ENCODE data around the gene RDH13.

Gene RDH13

DNA sequence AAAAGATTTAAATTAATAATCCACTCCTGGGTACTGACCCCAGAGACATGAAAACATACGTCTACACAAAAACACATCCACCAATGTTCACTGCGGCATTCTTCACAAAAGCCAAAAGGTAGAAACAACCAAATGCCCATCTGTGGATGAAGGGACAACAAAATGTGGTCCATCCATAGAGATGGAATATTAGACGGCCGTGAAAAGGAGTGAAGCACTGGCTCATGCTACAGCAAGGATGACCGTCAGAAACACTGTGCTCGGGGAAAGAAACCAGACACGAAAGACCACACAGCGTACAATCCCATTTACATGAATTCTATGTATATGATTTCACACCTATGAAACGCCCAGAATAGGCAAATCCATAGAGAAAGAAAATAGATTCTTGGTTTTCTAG, 6.1 kb downstream of the RDH13 start:
- ChIA-PET POLR2A (no interaction called here), CTCF (no interaction called here)
- TF ChIP-seq ZNF791 (tag by site-specific recombination; IDR thresholded peaks at IDR 0.05): no peak
- TF ChIP-seq ZNF146 (tag by site-specific recombination; IDR thresholded peaks at IDR 0.05): peak; percentile 96
- TF ChIP-seq ZNF449 (tag by site-specific recombination; IDR thresholded peaks at IDR 0.05): no peak
- TF ChIP-seq ZNF214 (tag by site-specific recombination; IDR thresholded peaks at IDR 0.05; ENCODE audit: borderline replicate concordance): no peak
- H3K36me3 ChIP-seq (ENCODE audit: control insufficient read depth in 2 of 2, insufficient read depth in 1 of 2, low read length in 2 of 2): peaks cover 59 to 60% of the 10 kb centered on the region in 2 experiments
- H3K27ac ChIP-seq (ENCODE audit: extremely low read depth, low read depth, low read length): no peak overlapping the region
- H3K9me3 ChIP-seq (ENCODE audit: control insufficient read depth, insufficient read depth, low read depth, low read length): no peaks in the 10 kb centered on the region
- no peak overlapping the region for H3K4me3 ChIP-seq (ENCODE audit: low read depth, low read length)
- H3K4me1 ChIP-seq (ENCODE audit: control insufficient read depth, insufficient read depth, low read length): no peaks in the 10 kb centered on the region

DNA sequence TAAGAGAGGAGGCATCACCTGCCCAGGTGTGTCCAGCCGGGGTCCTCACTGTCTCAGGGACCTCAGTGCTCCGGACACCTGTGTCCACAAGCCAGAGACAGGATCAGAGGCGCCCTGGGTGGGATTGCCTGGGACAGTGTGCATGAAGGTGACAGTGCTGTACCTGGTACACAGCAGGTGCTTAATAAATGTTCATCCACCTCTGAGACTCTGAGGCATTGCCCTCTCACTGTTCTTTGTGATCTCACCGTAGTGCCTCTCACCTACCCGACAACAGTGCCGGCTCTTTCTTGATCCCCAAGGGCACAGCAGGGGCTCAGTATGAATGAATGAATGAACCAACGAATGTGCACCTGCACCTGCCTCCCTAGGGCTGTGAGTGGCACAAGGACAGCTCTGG, 9.2 kb downstream of the RDH13 start:
- ChIA-PET POLR2A (no interaction called here), CTCF (interaction anchor here (0.6 to 0.8 kb wide), 2 partner anchors 34 to 378 kb away, joined by 3 read pairs; no protein-coding TSS in a partner anchor)
- Histone ChIP-seq H3K36me3 (ENCODE audit: control insufficient read depth in 2 of 2, insufficient read depth in 1 of 2, low read length in 2 of 2) (peaks cover 59 to 71% of the 10 kb centered on the region in 2 experiments), H3K9me3 (ENCODE audit: control insufficient read depth, insufficient read depth, low read depth, low read length) (no peaks in the 10 kb centered on the region), H3K4me1 (ENCODE audit: control insufficient read depth, insufficient read depth, low read length) (no peaks in the 10 kb centered on the region), H3K4me3 (ENCODE audit: low read depth, low read length) (no peak overlapping the region), H3K27ac (ENCODE audit: extremely low read depth, low read depth, low read length) (no peak overlapping the region)
- TF ChIP-seq, protein P1, sequence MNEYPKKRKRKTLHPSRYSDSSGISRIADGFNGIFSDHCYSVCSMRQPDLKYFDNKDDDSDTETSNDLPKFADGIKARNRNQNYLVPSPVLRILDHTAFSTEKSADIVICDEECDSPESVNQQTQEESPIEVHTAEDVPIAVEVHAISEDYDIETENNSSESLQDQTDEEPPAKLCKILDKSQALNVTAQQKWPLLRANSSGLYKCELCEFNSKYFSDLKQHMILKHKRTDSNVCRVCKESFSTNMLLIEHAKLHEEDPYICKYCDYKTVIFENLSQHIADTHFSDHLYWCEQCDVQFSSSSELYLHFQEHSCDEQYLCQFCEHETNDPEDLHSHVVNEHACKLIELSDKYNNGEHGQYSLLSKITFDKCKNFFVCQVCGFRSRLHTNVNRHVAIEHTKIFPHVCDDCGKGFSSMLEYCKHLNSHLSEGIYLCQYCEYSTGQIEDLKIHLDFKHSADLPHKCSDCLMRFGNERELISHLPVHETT (tag by site-specific recombination; IDR thresholded peaks at IDR 0.05): no peak
- TF ChIP-seq, protein P2, sequence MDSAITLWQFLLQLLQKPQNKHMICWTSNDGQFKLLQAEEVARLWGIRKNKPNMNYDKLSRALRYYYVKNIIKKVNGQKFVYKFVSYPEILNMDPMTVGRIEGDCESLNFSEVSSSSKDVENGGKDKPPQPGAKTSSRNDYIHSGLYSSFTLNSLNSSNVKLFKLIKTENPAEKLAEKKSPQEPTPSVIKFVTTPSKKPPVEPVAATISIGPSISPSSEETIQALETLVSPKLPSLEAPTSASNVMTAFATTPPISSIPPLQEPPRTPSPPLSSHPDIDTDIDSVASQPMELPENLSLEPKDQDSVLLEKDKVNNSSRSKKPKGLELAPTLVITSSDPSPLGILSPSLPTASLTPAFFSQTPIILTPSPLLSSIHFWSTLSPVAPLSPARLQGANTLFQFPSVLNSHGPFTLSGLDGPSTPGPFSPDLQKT (IDR thresholded peaks at IDR 0.05; ENCODE audit: borderline replicate concordance, low read depth, low read length): no peak
- TF ChIP-seq ZNF501 (tag by site-specific recombination; IDR thresholded peaks at IDR 0.05) (no peak), IKZF3 (tag by site-specific recombination; IDR thresholded peaks at IDR 0.05) (no peak), ZNF555 (tag by site-specific recombination; conservative IDR thresholded peaks at IDR 0.05) (no peak), ZBTB7A (tag by site-specific recombination; IDR thresholded peaks at IDR 0.05; ENCODE audit: low read depth) (no peak), ZNF37A (tag by site-specific recombination; IDR thresholded peaks at IDR 0.05) (no peak), ZNF549 (tag by site-specific recombination; IDR thresholded peaks at IDR 0.05) (no peak), ZNF362 (tag by site-specific recombination; IDR thresholded peaks at IDR 0.05) (no peak), REPIN1 (tag by site-specific recombination; IDR thresholded peaks at IDR 0.05; ENCODE audit: low read depth) (no peak), ZNF837 (tag by site-specific recombination; IDR thresholded peaks at IDR 0.05) (no peak), KLF7 (tag by site-specific recombination; IDR thresholded peaks at IDR 0.05; ENCODE audit: borderline replicate concordance) (no peak), FEZF1 (tag by site-specific recombination; IDR thresholded peaks at IDR 0.05) (no peak), SETDB1 (IDR thresholded peaks at IDR 0.05; ENCODE audit: insufficient read length, low read length) (no peak), KLF10 (tag by site-specific recombination; IDR thresholded peaks at IDR 0.05) (no peak), ZNF148 (tag by site-specific recombination; IDR thresholded peaks at IDR 0.05; ENCODE audit: borderline replicate concordance) (no peak), HOXA7 (CRISPR knock-in tag; IDR thresholded peaks at IDR 0.05; ENCODE audit: borderline replicate concordance) (no peak)
- TF ChIP-seq, protein P3, sequence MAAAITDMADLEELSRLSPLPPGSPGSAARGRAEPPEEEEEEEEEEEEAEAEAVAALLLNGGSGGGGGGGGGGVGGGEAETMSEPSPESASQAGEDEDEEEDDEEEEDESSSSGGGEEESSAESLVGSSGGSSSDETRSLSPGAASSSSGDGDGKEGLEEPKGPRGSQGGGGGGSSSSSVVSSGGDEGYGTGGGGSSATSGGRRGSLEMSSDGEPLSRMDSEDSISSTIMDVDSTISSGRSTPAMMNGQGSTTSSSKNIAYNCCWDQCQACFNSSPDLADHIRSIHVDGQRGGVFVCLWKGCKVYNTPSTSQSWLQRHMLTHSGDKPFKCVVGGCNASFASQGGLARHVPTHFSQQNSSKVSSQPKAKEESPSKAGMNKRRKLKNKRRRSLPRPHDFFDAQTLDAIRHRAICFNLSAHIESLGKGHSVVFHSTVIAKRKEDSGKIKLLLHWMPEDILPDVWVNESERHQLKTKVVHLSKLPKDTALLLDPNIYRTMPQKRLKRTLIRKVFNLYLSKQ (tag by site-specific recombination; IDR thresholded peaks at IDR 0.05; ENCODE audit: borderline replicate concordance): no peak
- TF ChIP-seq, protein P4, sequence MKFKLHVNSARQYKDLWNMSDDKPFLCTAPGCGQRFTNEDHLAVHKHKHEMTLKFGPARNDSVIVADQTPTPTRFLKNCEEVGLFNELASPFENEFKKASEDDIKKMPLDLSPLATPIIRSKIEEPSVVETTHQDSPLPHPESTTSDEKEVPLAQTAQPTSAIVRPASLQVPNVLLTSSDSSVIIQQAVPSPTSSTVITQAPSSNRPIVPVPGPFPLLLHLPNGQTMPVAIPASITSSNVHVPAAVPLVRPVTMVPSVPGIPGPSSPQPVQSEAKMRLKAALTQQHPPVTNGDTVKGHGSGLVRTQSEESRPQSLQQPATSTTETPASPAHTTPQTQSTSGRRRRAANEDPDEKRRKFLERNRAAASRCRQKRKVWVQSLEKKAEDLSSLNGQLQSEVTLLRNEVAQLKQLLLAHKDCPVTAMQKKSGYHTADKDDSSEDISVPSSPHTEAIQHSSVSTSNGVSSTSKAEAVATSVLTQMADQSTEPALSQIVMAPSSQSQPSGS (tag by site-specific recombination; IDR thresholded peaks at IDR 0.05; ENCODE audit: low read depth): no peak
